Eye (tissue), 1 donor: Measurements from ENCODE around the gene YPEL2.
A peak's percentile ranks its signal among the peaks of the same experiment; 100 is the strongest.
"Not testable (repeated sequence)": the region's sequence is repeated elsewhere in the genome, so short reads cannot be mapped to it uniquely, and the experiment has no call there.

Source experiments
- DNase-seq: peaks from one replicate; pipeline ENCODE4 v3.0.0-alpha.2; 2015

YPEL2 gene

GRCh38 chr17:59412431-59412830 is 81.0 kb downstream of the YPEL2 start:
- not testable (repeated sequence) for DNase-seq

- peak; percentile 61 for DNase-seq
Measured at GRCh38 chr17:59413014-59413766, 81.7 kb downstream of the YPEL2 start.

GRCh38 chr17:59415397-59415796 is 83.9 kb downstream of the YPEL2 start:
- DNase-seq, result no peak

- no peak for DNase-seq
Measured at GRCh38 chr17:59416184-59416583, 84.7 kb downstream of the YPEL2 start.

DNA sequence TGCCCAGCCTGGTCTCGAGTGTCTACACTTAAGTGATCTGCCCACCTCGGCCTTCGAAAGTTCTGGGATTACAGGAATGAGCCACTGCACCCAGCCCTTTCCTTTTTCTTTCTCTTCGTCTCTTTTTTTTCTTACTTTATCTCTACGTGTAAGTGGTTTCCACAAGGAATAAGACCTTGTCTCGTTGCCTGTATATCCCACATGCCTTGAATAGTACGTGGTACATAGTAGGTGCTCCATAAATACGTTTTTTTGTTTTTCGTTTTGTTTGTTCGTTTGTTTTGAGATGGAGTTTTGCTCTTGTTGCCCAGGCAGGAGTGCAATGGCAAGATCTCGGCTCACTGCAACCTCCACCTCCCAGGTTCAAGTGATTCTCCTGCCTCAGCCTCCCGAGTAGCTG is 86.0 kb downstream of the YPEL2 start:
- DNase-seq, result no peak

GRCh38 chr17:59418732-59419166 is 87.3 kb downstream of the YPEL2 start:
- no peak for DNase-seq

- no peak for DNase-seq
Measured at GRCh38 chr17:59420901-59421300, 89.4 kb downstream of the YPEL2 start.

GRCh38 chr17:59421722-59422121 is 90.3 kb downstream of the YPEL2 start:
- DNase-seq, result no peak

DNA sequence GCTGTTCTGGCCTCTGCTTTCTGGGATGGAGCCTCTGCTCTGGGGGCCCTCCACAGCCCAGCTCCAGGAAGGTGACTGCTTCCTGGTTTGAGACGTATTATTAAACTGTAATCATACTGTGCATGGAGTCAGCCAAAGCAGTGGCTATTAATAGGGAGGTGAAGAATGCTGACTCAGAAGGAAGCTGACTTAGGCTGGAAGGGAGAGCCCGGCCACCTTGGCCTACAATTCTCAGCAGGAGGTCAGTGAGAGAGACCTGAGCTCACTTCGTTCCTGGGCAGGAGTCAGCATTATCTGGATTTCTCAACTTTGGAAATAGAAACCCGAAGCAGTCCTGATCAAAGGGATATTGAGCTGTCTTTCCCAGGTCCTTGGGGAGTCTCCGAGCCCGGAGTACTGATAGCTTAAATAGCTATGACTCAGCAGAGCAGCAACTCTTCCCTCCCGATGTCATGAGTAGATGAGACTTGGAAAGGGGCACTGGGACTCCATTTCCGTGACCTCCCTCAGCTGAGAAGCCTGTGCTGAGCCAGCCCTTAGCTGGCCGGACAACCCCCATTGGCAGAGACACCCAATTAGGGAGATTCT is 91.8 kb downstream of the YPEL2 start:
- DNase-seq, result no peak

DNA sequence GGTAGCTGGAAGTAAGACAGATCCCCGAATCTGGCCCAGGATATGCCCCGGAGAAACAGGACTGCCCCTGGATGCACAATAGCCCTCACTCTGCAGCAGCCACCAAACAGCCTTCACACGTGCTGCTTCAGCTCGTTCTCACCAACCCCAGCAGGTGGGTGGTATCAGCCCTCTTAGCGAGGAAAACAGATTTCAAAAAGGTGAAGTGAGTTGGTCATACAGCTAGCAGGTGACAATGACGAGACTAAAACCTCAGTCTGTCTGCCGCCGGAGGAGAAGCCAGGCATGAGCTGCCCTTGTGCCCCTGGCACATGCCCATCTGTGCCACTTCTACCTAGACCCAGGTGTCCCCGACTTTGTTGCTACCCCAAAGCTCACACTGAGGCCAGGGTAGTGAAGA is 92.4 kb downstream of the YPEL2 start:
- DNase-seq, result no peak

DNA sequence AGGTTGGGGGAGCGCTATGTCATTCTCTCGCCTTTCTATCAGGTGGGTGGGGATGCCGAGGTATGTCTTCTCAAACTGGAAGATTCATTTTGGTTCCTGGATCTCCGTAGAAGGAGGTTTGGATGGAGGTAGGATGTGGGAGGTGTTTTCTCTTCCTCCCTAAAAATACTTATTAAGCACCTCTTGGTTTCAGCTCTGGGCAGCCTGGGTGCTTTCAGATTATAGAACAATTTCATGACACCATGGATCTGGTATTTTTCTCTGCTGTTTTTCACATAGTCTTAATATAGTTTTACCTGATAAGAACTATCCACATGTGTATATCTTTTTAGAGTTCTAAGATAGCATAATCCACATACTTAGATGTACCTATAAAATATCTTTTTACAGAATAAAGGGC is 92.9 kb downstream of the YPEL2 start:
- no peak for DNase-seq

DNA sequence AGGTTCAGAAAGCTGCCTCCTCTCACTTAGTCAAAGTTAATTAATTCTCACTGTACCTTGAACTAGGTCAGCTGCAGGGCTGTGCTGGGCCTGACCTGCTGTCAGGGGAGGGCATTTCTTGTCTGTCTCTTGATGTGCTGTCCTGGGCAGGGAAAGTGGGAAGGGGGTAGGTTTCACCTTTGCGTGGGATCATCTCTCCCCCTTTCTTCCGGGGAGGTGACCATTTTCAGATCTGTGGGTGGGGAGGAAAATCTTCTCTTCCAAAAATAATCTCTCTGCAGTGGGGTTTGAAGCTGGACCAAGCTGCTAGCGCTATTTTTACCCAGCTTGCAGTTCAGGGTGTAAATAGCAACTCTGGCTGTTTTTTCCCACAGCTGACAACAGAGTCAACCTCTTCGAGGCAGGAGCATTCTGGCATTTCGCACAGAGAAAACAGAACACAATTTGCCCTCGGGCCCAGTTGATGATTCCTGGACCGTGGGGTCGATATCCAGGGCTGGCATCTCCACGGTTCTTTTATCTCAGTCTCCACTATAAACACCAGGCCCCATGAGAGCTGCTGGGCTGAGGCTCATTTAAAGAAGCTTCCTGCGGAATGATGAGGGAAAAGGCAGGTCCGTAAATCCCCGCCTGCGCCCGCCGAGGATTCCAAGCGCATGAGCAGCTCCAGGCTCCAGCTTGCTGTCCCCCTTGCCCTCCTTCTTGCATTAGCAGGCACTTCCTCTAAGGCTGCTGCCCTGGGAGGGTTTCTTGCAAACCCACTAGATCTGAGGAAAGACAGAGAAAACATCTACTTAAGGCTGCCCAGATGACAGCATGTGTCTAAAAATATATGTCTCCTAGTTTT is 93.9 kb downstream of the YPEL2 start:
- DNase-seq, result peak; percentile 79

DNA sequence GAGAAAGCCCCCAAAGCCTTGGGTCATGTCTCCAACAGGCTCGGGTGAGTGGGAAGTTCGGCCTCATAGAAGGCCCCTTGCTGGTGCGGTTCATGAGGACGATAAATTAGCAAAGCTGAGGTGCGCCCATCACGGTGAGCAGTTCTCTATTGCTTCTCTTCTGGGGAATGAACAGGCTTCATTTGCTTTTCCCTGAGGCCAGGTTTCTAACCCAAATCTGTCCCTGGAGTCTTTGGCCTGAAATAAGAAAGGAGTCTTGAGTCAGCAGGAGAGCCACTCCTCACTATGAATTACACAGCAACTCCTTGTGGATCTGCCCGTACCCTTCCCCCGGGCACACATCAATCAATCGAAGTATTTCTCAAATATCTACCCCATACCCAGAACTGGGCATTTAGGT is 94.6 kb downstream of the YPEL2 start:
- no peak for DNase-seq

DNA sequence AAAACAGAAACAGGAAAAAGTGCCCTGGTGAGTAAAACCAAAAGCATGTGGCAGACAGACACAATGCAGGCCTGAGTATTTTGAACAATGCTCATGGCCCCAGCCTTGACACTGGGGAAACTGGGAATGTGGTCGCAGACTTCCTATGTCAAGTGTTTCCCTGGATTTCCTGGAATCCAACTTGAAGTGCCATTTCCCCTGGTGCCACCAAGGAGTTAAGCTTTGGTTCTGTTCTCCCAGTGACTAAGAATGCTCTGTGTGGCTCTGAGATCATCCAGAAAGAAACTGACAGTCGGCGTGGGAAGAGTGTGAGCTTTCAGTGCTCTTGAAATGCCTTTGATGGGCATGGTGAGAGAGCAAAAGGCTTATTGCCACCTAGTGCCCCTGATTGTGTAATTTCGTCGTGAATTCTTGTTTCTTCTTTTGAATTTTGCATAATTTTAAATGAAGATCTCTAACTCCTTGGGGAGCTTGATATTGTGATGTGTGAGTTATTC is 96.0 kb downstream of the YPEL2 start:
- DNase-seq, result no peak

- no peak for DNase-seq
Measured at GRCh38 chr17:59427996-59428395, 96.5 kb downstream of the YPEL2 start.

DNA sequence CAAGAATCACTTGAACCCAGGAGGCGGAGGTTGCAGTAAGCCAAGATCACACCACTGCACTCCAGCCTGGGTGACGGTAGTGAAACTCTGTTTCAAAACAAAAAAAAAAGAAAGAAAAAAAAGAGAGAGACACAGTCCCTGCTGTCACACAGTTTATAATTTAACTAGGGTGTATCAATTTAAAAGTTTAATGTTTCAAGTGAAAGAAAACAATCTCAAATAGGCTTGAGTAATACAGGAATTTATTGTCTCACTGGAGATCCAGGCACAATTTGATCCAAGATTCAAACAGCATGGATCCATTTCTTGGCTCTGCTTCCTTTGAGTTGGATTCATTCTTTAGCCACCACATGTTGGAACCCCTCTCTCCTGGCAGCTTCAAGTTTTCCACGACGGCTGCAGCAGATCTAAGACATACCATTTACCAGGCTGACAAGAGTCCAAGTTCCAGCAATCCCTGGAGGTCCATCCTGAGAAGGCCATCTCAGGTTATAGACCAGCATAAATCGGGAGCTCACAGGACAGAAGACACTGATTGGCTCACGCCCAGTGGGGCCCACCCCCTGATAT is 97.5 kb downstream of the YPEL2 start:
- DNase-seq, result no peak

- DNase-seq, result no peak
Measured at GRCh38 chr17:59431601-59432000, 100.1 kb downstream of the YPEL2 start.

DNA sequence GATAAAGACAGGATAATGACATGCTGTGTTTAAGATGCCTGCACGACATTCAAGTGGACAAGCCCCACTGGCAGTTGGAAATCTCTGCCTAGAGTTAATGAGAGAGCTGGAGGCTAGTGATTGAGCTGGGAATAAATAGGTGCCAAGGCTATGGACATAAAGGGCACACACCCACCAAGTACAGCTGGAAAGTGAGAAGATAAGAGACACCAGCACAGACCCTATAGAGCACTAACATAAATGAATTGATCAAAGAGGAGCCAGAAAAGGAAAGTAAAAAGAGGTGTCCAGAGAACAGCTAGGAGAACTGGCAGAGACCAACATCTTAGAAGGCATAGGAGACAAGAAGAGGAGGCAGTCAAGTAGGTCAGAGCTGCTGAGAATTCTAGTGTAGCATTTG is 101.2 kb downstream of the YPEL2 start:
- DNase-seq, result no peak

GRCh38 chr17:59433586-59433985 is 102.1 kb downstream of the YPEL2 start:
- no peak for DNase-seq

DNA sequence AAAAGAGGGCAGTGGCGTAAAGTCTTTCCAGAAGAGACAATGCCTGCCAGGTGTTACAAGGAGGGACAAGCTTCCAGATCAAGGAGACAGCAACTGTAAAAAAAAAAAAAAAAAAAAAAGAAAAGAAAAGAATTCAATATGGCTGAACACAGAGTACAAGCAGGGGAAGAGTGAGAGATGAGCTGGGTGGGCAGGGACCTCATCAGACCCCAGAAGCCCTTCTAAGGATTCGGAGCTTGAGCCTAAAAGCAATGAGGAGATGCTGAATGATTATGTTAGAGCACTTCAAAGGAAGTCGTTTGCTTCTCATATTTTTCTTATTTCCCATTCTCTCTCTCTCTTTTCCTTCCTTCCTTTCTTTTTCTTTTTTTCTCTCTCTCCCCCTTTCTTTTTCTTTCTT is 103.0 kb downstream of the YPEL2 start:
- no peak for DNase-seq

DNA sequence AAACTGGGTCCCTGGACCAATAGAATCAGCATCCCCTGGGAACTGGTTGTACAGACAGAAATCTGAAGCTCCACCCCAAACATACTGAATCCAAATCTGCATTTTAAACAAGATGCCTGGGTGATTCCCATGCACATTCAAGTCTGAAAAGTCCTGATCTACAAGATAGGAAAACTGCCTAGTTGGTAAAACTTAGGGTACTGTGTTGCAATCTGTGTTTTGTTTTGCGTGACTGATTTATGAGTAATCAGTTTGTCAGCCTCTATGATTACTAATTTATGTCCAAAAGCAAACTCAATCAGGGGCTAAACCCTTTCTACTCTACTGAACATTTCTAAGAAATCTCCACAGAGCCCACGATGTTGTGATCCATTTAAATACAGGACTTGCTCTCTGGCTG is 103.8 kb downstream of the YPEL2 start:
- DNase-seq, result no peak

- DNase-seq, result no peak
Measured at GRCh38 chr17:59436900-59437299, 105.4 kb downstream of the YPEL2 start.

DNA sequence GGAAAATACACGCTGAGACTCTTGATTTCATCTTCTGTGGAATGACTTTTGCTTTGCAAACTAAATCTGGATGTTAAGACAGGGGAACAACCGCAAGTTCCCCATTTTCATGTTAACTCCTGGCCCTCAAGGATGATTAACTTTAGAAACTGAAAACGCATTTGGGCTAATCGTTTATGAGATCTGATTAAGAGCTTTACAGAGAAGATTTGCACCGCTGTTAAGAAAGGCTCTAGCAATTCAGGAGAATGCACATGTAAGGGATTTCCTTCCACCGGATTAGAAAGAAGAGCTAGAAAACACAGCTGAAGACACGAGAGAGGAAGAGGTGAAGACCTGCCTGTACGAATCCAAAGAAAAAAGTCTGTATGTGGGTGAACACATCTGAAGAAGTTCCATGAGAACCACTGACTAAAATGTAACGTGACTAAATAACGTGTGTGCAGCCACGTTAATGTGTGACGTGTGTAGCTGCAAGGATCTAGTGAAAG is 106.4 kb downstream of the YPEL2 start:
- DNase-seq, result no peak
